K562 (cell line): Measurements from ENCODE around the gene LHB. TPM values are rescaled to one million over a fixed set of nuclear protein-coding genes. Genes with fewer than 3 reads are reported as not detected.

ENCODE experiments used
- C11orf30 ChIP-seq: fragments of 450-650 bp; IDR thresholded peaks from 2 replicates; pipeline ENCODE4 v1.6.1; 2016; ENCODE audit warnings: low read depth, mild to moderate bottlenecking
- E2F1 ChIP-seq: sonication (generic); formaldehyde crosslinking; IDR thresholded peaks from 2 replicates; pipeline ENCODE4 v1.8.1; 2023; ENCODE audit warnings: mild to moderate bottlenecking, missing genetic modification reagents, moderate library complexity
- EGR1 ChIP-seq: fragments of 450-650 bp; conservative IDR thresholded peaks from 2 replicates; pipeline ENCODE4 v1.6.1; 2017; ENCODE audit warnings: mild to moderate bottlenecking
- ELF2 ChIP-seq: fragments of 250-450 bp; sonication (Bioruptor Pico); IDR thresholded peaks from 2 replicates; pipeline ENCODE4 v1.5.0; 2021; ENCODE audit warnings: mild to moderate bottlenecking
- GTF3C2 ChIP-seq: IDR thresholded peaks from 3 replicates; pipeline ENCODE4 v1.6.1; 2011; ENCODE audit warnings: borderline replicate concordance, mild to moderate bottlenecking, moderate library complexity; ENCODE audit not compliant: insufficient read length; ENCODE audit errors: extremely low read depth
- KLF13 ChIP-seq: fragments of 450-650 bp; IDR thresholded peaks from 2 replicates; pipeline ENCODE4 v1.6.1; 2016; ENCODE audit warnings: missing genetic modification characterization, low read depth, mild to moderate bottlenecking, missing compliant biosample characterization, moderate library complexity, borderline replicate concordance
- L3MBTL2 ChIP-seq: fragments of 450-650 bp; IDR thresholded peaks from 2 replicates; pipeline ENCODE4 v1.6.1; 2016; ENCODE audit warnings: mild to moderate bottlenecking, moderate library complexity
- PKNOX1 ChIP-seq: fragments of 450-650 bp; IDR thresholded peaks from 2 replicates; pipeline ENCODE4 v1.6.1; 2016
- PPARD ChIP-seq: fragments of 250-450 bp; sonication (Bioruptor Pico); IDR thresholded peaks from 2 replicates; pipeline ENCODE4 v1.8.0; 2022; ENCODE audit warnings: inconsistent platforms, mild to moderate bottlenecking, moderate library complexity
- SMAD3 ChIP-seq: fragments of 450-650 bp; formaldehyde crosslinking; conservative IDR thresholded peaks from 2 replicates; pipeline ENCODE4 v1.4.0; 2020; ENCODE audit warnings: mild to moderate bottlenecking
- TCF3 ChIP-seq: sonication (generic); formaldehyde crosslinking; IDR thresholded peaks from 2 replicates; pipeline ENCODE4 v1.4.0; 2020; ENCODE audit warnings: mild to moderate bottlenecking, missing genetic modification reagents
- ZFP36 ChIP-seq: fragments of 150-350 bp; IDR thresholded peaks from 2 replicates; pipeline ENCODE4 v1.6.1; 2018; ENCODE audit warnings: low read length, low read depth; ENCODE audit not compliant: partially characterized antibody
- ZNF407 ChIP-seq: fragments of 450-650 bp; IDR thresholded peaks from 2 replicates; pipeline ENCODE4 v1.6.1; 2016; ENCODE audit warnings: low read depth
- ZNF583 ChIP-seq: fragments of 250-450 bp; sonication (Bioruptor Pico); IDR thresholded peaks from 2 replicates; pipeline ENCODE4 v1.4.0; 2020
- polyA plus RNA-seq, 8 experiments: library from polyadenylated mRNA; depleted of rRNA in 4 of 8; stranded (reverse) in 5 of 8; unstranded in 3 of 8; fragments of >200 nt; fragmentation: Nextera tagmentation in 2 of 8; fragmentation: Illumina TruSeq in 1 of 8; extraction: Ambion mirVana in 2 of 8; extraction: Trizol in 1 of 8; gene quantifications; 2 replicates each; pipeline versions ENCODE4 v1.2.1 to v1.2.3, GENCODE V29; 2011 to 2014; ENCODE audit warnings: inconsistent platforms in 1 of 8, missing spikeins in 1 of 8
- total RNA-seq, 7 experiments: library from RNA; depleted of rRNA in 6 of 7; stranded (reverse); fragments of >200 nt in 6 of 7; fragmentation: Illumina TruSeq in 2 of 7; extraction: Trizol in 2 of 7; gene quantifications; 2 replicates each; pipeline versions ENCODE4 v1.2.1 to v1.2.3, GENCODE V29; 2011 to 2021; ENCODE audit warnings: low replicate concordance in 1 of 7

LHB gene
- total and polyA plus RNA-seq, 9 of the 15 experiments (the other 6 are each of a cell fraction or from before 2014, with no cell fraction given): 0.54 TPM; not detected in 8

- TF ChIP-seq ZNF407 (no peak), KLF13 (peak; percentile 86; the same call in 1 of the 2 replicates), ZNF583 (no peak), SMAD3 (CRISPR knock-in tag) (no peak), PPARD (CRISPR knock-in tag) (no peak), C11orf30 (no peak), PKNOX1 (no peak), ZFP36 (no peak), GTF3C2 (no peak), EGR1 (peak; percentile 83), E2F1 (CRISPR knock-in tag) (no peak), ELF2 (no peak), TCF3 (no peak), L3MBTL2 (peak; percentile 65; the same call in 1 of the 2 replicates)
These were observed 39.4 kb upstream of the LHB start (continued) for GRCh38 chr19:49056101-49056901.
